ENCODE results near the gene CPA3.

- no peak for TF ChIP-seq CTCF (IDR thresholded peaks at IDR 0.05)
- TF ChIP-seq EZH2 (IDR thresholded peaks at IDR 0.05; ENCODE audit: borderline replicate concordance, insufficient read depth, low read depth, low read length, poor library complexity, severe bottlenecking): no peak
Measured at GRCh38 chr3:148866261-148866660, 1.2 kb downstream of the CPA3 start.
